Fibroblast of the aortic adventitia (primary cell): ENCODE measurements around the gene PCOLCE2. TPM values are rescaled to one million over a fixed set of nuclear protein-coding genes. Genes with fewer than 3 reads are reported as not detected.

ENCODE experiments used
- DNase-seq: peaks from one replicate; pipeline ENCODE4 v3.0.0-alpha.2; 2010; ENCODE audit warnings: low read depth
- H3K4me3 ChIP-seq: 2 replicates; pipeline ENCODE4 v1.5.1; 2011; ENCODE audit warnings: low read depth, mild to moderate bottlenecking, control low read depth, low read length, moderate library complexity
- CTCF ChIP-seq: IDR thresholded peaks from 2 replicates; pipeline ENCODE4 v1.5.1; 2011; ENCODE audit warnings: mild to moderate bottlenecking, low read length, control low read depth, inconsistent platforms; ENCODE audit not compliant: insufficient read depth
- total RNA-seq: library from RNA; depleted of rRNA; stranded (reverse); fragments of >200 nt; gene quantifications from 2 replicates; pipeline ENCODE4 v1.2.3, GENCODE V29; 2012; ENCODE audit warnings: low replicate concordance

The PCOLCE2 gene
- total RNA-seq, 1 donor, result 98.4 TPM

- TF ChIP-seq CTCF, result no peak
- H3K4me3 ChIP-seq, result no peak overlapping the region
- peak; percentile 75 for DNase-seq
Observed at GRCh38 chr3:142846779-142847577, 41.9 kb downstream of the PCOLCE2 start.

DNA sequence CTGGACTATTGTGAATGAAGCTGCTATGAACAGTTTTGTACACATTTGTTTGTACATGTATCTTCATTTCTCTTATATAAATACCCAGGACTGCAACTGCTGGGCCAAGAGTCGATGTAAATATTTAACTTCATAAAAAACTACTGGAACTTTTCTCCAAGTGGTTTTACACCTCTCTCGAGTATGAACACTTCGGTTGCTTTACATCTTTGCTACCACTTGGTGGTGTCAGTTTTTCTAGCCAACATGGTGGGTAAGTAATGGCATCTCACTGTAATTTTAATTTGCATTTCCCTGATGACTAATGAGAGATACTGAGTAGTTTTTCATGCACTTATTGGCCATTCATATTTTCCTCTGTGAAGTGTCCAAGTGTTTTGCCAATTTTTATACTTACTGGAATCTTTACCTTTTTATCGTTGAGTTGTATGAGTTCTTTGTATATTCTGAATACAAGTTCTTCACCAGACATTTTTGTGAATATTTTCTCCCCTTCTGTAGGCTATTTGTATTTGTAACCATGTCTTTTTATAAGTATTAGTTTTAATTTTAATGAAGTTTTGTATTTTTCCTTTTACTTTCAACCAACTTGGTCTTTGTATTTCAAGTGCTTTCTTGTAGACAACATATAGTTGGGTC lies 44.4 kb downstream of the PCOLCE2 start:
- peak; percentile 62 for DNase-seq
- TF ChIP-seq CTCF, result peak; percentile 65
- H3K4me3 ChIP-seq, result no peak overlapping the region

GRCh38 chr3:142839831-142840230 lies 49.1 kb downstream of the PCOLCE2 start:
- no peak for TF ChIP-seq CTCF
- DNase-seq, result no peak
- no peak overlapping the region for H3K4me3 ChIP-seq

- no peak for DNase-seq
- TF ChIP-seq CTCF, result no peak
- no peak overlapping the region for H3K4me3 ChIP-seq
Observed at GRCh38 chr3:142837526-142837925, 51.4 kb downstream of the PCOLCE2 start.

GRCh38 chr3:142828703-142829305 lies 60.1 kb downstream of the PCOLCE2 start:
- TF ChIP-seq CTCF, result peak; percentile 96
- H3K4me3 ChIP-seq, result no peak overlapping the region
- peak; percentile 89 for DNase-seq

DNA sequence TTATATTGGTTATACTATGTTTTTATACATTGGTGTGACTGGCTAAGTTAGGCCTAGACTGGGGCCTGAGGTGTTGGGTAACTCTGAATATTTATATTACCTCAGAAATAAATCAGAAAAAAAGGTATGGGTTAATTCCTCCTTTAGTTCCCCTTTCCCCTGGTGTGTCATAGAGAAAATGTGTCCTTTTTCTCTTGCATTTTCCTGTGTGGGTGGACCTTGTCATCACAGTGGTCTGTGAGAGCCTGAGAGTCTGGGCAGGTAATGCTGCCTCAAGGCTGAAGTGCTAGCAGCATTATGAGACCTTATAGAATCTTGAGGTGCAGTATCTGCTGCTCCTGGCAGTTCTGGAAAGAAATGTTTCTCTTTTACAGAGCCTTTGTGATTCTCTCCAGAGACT lies 69.7 kb downstream of the PCOLCE2 start:
- no peak for DNase-seq
- TF ChIP-seq CTCF, result no peak

More for the DNA sequence above, 69.7 kb downstream of the PCOLCE2 start:
- no peak overlapping the region for H3K4me3 ChIP-seq
